ENCODE results near the gene S100A12. TPM values are rescaled to one million over a fixed set of nuclear protein-coding genes. Genes with fewer than 3 reads are reported as not detected.

Gene S100A12
- total RNA-seq, 1 experiment from 2014 or later = not detected

GRCh38 chr1:153394391-153394790 lies 19.0 kb upstream of the S100A12 start:
- H3K27me3 ChIP-seq (ENCODE audit: insufficient read depth, low read length) = no peaks in the 10 kb centered on the region
- H4K91ac ChIP-seq (ENCODE audit: insufficient read length, low read depth, low read length) = no peak overlapping the region
- no peaks in the 10 kb centered on the region for H3K9me3 ChIP-seq (ENCODE audit: control insufficient read depth, low read depth, low read length)
- no peak overlapping the region for H3K18ac ChIP-seq (ENCODE audit: insufficient read length, low read depth, low read length)
- Mint-ChIP-seq H3K36me3 (ENCODE audit: insufficient read depth in 1 of 3, low read depth in 3 of 3) (no peaks in the 10 kb centered on the region; a peak in 1 of 7 replicates), H3K4me1 (peaks cover 0 to 2% of the 10 kb centered on the region in 2 experiments; a peak in 1 of 4 replicates), H3K9me3 (no peaks in the 10 kb centered on the region), H3K27ac (no peak overlapping the region), H3K4me3 (no peak overlapping the region), H3K27me3 (ENCODE audit: low read depth) (peaks cover 12% of the 10 kb centered on the region)
- H2AFZ ChIP-seq (ENCODE audit: low read length) = no peak overlapping the region
- DNase-seq = no peak
- no peak for TF ChIP-seq CTCF (conservative IDR thresholded peaks at IDR 0.05)
- no peak overlapping the region for H3K4me2 ChIP-seq (ENCODE audit: insufficient read depth, insufficient read length, low read length)
- no peak overlapping the region for H2BK5ac ChIP-seq (ENCODE audit: insufficient read length, low read length)
- no peaks in the 10 kb centered on the region for H4K20me1 ChIP-seq (ENCODE audit: control insufficient read depth, insufficient read depth, insufficient read length)
- H4K8ac ChIP-seq (replicated peaks; ENCODE audit: insufficient read length, low read depth, low read length) = no peak overlapping the region
- H3K4me1 ChIP-seq (ENCODE audit: insufficient read depth, low read length) = no peaks in the 10 kb centered on the region
- no peak overlapping the region for H2AK5ac ChIP-seq (ENCODE audit: insufficient read length, low read length)
- no peak overlapping the region; the same call in 1 of the 2 replicates for H3K14ac ChIP-seq (ENCODE audit: insufficient read depth, low read length)
- no peaks in the 10 kb centered on the region for H3K79me2 ChIP-seq (ENCODE audit: insufficient read depth, low read length)
- no peak overlapping the region for H4K5ac ChIP-seq (ENCODE audit: insufficient read length, low read depth, low read length)
- no peak overlapping the region for H2BK120ac ChIP-seq (ENCODE audit: low read depth, low read length, poor library complexity, severe bottlenecking)
- H3K23me2 ChIP-seq (ENCODE audit: insufficient read length, low read depth, low read length, poor library complexity, severe bottlenecking) = no peaks in the 10 kb centered on the region
- H3K27ac ChIP-seq (ENCODE audit: insufficient read length, low read depth, low read length) = no peak overlapping the region
- H3K79me1 ChIP-seq (ENCODE audit: insufficient read depth, low read depth, low read length, poor library complexity, severe bottlenecking) = no peaks in the 10 kb centered on the region
- no peak overlapping the region for H2BK20ac ChIP-seq (ENCODE audit: low read depth, low read length, poor library complexity, severe bottlenecking)
- H3K23ac ChIP-seq (ENCODE audit: insufficient read length, low read depth, low read length) = no peak overlapping the region
- H3K9ac ChIP-seq (ENCODE audit: extremely low read depth, insufficient read length, low read length) = no peak overlapping the region
- no peak overlapping the region for H3K56ac ChIP-seq (ENCODE audit: insufficient read length, low read depth, low read length)
- H2BK15ac ChIP-seq (ENCODE audit: low read depth, low read length) = no peak overlapping the region
- WGBS (ENCODE audit: extremely low coverage, insufficient read length, low lambda C conversion rate) = no CpG with 5 or more reads among the region's 5 CpGs
- H3K4ac ChIP-seq (ENCODE audit: low read depth, low read length) = no peak overlapping the region
- no peak overlapping the region for H2BK12ac ChIP-seq (ENCODE audit: insufficient read length, low read depth, low read length)
- H3T11ph ChIP-seq (ENCODE audit: low read length) = no peak overlapping the region

Data from H9 (cell line).